Coronary artery (tissue), 2 donors: ENCODE measurements around the gene TMEM132C.

Source experiments
- DNase-seq: peaks from one replicate; pipeline ENCODE4 v3.0.0-alpha.2; 2017; ENCODE audit warnings: low spot score
- H3K27ac ChIP-seq, 2 donors: fragments of 200-600 bp; sonication (generic); one replicate each; pipeline ENCODE4 v1.5.1; 2016 to 2019
- H3K4me3 ChIP-seq: fragments of 200-600 bp; sonication (generic); 2 replicates; pipeline ENCODE4 v1.5.1; 2016; ENCODE audit warnings: mild to moderate bottlenecking, moderate library complexity
- TF ChIP-seq, protein P1 (sequence below): fragments of 200-600 bp; sonication (generic); IDR thresholded peaks from one replicate; pipeline ENCODE4 v1.5.1; 2019; ENCODE audit warnings: antibody characterized with exemption

The TMEM132C gene

DNA sequence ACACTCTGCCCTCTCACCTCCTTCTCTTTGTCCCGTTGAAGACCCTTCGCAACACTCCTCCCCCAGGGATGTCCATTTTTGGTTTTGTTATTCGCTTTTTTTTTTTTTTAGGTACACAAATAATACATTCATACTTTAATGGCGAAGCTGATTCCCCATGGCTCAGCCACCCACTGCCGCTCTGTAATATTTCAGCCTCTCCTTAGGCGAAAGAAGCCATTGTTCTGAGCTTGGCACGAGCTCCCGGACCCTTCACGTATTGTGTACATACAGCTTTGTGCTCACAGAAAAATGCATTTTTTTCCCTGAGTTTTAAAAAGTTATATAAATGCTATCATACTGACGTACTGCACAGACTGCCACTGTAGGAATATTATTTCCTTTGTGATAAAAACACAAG lies 115.0 kb downstream of the TMEM132C start:
- no peak overlapping the region for H3K27ac ChIP-seq
- TF ChIP-seq, protein P1, sequence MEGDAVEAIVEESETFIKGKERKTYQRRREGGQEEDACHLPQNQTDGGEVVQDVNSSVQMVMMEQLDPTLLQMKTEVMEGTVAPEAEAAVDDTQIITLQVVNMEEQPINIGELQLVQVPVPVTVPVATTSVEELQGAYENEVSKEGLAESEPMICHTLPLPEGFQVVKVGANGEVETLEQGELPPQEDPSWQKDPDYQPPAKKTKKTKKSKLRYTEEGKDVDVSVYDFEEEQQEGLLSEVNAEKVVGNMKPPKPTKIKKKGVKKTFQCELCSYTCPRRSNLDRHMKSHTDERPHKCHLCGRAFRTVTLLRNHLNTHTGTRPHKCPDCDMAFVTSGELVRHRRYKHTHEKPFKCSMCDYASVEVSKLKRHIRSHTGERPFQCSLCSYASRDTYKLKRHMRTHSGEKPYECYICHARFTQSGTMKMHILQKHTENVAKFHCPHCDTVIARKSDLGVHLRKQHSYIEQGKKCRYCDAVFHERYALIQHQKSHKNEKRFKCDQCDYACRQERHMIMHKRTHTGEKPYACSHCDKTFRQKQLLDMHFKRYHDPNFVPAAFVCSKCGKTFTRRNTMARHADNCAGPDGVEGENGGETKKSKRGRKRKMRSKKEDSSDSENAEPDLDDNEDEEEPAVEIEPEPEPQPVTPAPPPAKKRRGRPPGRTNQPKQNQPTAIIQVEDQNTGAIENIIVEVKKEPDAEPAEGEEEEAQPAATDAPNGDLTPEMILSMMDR, result no peak
- DNase-seq, result no peak
- no peak overlapping the region for H3K4me3 ChIP-seq

DNA sequence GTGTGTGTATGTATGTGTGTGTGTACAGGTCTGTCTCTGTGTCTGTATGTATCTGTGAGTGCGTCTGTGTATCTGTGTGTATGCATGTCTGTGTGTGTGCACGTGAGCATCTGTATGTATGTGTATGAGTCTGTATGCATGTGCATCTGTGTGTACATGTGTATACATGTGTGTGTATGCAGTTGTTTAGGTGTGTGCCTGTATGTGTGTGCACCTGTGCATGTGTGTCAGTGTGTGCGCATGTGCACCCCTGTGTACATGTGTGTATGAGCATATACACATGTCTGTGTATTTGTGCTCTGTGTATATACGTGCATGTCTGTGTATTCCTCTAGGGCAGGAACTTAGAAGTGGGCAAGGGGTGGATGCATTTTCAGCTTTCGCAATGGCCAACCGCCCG lies 116.0 kb downstream of the TMEM132C start:
- TF ChIP-seq, protein P1, result no peak
- DNase-seq, result no peak
- Histone ChIP-seq H3K27ac (no peak overlapping the region), H3K4me3 (no peak overlapping the region)

DNA sequence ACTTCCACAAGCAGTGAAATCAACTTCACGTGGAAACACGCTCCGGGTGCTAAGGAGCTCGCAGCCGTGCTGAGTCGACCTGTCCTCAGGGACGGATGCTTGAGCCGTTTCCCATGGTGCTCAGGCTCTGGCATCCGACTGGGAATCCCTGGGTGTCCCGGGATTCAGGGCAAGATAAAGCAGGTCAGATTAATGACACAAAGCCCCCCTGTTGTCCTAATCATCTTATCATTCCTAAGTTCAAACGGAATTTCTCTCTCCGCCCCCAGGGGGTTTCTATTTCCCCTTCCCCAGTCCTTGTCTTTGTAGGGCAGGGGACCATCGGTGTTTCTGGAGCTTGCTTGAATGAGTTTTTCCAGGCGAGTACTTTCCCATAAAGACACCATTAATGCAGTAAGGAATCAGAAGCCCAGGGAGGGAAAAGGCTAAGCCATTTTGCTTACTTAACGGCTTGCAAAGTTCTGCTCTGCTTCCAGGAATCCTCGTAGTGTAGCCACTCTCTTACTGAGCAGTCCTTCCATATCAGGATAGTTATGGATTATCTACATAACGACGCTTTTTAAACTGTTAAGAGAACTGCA lies 116.5 kb downstream of the TMEM132C start:
- H3K4me3 ChIP-seq, result no peak overlapping the region
- no peak for DNase-seq
- TF ChIP-seq, protein P1, result no peak
- no peak overlapping the region for H3K27ac ChIP-seq

DNA sequence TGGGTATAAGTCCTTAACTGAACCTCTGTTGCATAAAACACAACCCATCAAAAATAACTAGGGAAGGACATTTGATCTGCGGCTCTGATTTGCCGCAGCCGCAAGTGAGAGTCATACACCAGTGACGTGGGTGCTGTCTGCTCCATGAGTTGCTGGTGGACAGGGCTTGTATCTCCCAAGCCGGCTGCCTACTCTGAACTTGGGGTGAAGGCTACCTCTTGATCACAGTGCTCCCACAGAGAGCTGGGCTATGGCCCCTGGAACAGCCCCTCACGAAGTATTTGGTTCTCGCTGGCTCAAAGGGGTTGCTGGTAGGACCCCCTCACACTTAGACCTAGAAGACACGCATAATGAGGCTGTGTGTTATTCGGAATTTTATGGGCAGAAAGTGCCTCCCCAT lies 118.8 kb downstream of the TMEM132C start:
- no peak overlapping the region for H3K27ac ChIP-seq
- H3K4me3 ChIP-seq, result no peak overlapping the region
- no peak for DNase-seq
- TF ChIP-seq, protein P1, result no peak

DNA sequence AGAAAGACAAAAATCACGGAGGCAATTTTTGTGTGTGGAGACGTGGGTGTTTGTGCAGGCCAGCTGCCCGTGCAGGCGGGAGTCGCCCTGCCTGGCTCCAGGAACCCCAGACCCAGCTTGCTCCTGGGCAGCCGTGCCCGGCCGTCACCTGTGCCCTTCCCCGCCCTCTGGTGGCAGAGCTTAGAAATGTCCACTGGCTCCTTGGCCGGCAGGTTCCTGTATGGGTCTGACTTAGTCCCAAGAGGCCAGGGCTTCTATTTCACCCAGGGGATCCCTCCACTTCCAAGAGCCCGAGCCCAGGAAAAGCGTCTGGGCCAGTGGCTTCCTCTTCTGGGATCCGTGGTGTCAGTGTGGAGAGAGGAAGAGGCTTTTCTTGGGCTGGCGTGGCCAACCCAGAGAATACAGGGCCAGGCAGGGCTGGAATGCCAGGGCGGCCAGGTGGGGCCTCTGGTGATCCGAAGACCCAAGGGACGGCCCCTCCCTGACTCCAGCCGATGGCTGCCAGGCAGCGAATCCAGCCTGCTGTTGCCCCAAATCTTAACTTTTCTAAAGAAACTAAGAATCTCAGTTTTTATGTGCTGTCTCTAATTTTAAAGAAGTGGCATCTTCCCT lies 120.9 kb downstream of the TMEM132C start:
- Histone ChIP-seq H3K4me3 (no peak overlapping the region), H3K27ac (no peak overlapping the region)
- DNase-seq, result no peak
- TF ChIP-seq, protein P1, result no peak

DNA sequence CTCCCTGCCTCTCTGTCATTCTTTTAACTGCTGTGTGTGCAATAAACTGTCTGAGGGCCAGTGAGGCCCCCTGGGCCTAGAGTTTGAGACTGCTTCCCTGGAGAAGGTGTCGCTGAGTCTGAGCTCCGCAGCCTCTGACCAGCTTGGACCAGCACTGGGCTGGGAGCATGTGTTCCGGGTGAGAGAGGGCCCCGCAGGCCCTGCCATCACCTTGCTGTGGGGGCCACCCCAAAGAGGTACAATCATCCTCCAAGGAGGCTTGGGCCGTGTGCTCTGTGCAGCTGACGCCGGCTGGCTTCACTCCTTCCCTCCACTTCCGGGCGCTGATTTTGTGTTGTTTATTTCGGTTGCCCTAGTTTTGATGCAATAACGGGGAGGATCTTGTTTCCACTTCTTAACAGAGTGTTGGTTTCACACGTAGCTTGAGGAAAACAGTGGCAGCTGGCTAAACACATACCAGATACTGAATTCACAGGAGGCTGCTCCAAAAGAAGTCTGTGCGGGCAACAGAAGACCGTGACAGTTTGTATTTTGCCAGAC lies 121.6 kb downstream of the TMEM132C start:
- DNase-seq, result no peak
- TF ChIP-seq, protein P1, result no peak
- no peak overlapping the region for H3K4me3 ChIP-seq
- H3K27ac ChIP-seq, result no peak overlapping the region

DNA sequence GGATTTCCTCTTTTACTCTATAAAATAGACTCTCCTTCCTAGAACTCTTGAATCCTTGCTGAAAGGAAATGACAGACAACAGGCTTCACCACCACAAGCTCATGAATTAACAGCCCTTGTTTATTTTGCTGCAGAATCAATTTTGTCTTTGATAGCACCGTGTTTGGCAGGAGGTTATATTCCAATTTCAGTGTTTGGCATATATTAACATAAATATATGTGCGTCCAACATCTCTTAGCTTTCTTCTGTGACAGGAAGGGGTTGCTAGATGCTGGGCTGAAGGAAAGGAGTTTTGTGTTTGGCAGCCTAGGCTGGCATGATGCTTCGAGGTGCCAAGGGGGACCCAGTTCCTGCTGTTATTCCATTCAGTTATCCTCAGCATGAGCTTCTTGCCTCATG lies 126.4 kb downstream of the TMEM132C start:
- Histone ChIP-seq H3K4me3 (no peak overlapping the region), H3K27ac (no peak overlapping the region)
- TF ChIP-seq, protein P1, result no peak
- no peak for DNase-seq
